ENCODE results near the gene SLC22A15. TPM values are rescaled to one million over a fixed set of nuclear protein-coding genes. Genes with fewer than 3 reads are reported as not detected.

SLC22A15 gene
- total RNA-seq, 2 experiments from 2014 or later, result 0.08 to 0.22 TPM

DNA sequence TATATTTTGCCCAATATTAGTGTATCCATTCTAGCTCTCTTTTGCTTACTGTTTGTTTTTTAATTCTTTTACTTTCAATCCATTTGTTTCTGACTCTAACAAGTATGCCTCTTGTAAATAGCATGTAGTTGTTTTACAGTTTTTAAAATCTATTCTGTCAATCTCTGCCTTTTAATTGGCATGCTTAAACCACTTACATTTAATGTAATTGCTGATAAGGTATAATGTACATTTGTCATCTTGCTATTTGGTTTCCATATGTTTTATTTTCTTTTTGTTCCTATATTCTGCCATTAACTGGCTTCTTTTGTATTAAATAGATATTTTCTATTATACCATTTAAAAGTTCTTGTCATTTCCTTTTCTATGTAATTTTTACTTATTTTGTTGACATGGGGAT, 118.7 kb downstream of the SLC22A15 start:
- TF ChIP-seq, protein P1, sequence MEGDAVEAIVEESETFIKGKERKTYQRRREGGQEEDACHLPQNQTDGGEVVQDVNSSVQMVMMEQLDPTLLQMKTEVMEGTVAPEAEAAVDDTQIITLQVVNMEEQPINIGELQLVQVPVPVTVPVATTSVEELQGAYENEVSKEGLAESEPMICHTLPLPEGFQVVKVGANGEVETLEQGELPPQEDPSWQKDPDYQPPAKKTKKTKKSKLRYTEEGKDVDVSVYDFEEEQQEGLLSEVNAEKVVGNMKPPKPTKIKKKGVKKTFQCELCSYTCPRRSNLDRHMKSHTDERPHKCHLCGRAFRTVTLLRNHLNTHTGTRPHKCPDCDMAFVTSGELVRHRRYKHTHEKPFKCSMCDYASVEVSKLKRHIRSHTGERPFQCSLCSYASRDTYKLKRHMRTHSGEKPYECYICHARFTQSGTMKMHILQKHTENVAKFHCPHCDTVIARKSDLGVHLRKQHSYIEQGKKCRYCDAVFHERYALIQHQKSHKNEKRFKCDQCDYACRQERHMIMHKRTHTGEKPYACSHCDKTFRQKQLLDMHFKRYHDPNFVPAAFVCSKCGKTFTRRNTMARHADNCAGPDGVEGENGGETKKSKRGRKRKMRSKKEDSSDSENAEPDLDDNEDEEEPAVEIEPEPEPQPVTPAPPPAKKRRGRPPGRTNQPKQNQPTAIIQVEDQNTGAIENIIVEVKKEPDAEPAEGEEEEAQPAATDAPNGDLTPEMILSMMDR (IDR thresholded peaks at IDR 0.05), result no peak
- ATAC-seq (ENCODE audit: poor library complexity) (no peak), DNase-seq (no peak)
- ChIA-PET CTCF (no interaction called here), POLR2A (no interaction called here)
- H3K27ac Mint-ChIP-seq, result no peak overlapping the region
- H3K27me3 Mint-ChIP-seq, result peaks cover 47% of the 10 kb centered on the region
- H3K36me3 Mint-ChIP-seq (ENCODE audit: low read depth), result peaks cover 9% of the 10 kb centered on the region
- H3K9me3 Mint-ChIP-seq, result peaks cover 12% of the 10 kb centered on the region
- Histone ChIP-seq H3K36me3 (ENCODE audit: insufficient read depth, low read length) (no peaks in the 10 kb centered on the region), H3K4me3 (ENCODE audit: low read length) (no peak overlapping the region), H3K27ac (ENCODE audit: low read depth in 1 of 2, low read length in 2 of 2) (no peak overlapping the region), H3K4me1 (ENCODE audit: insufficient read depth, low read length) (no peaks in the 10 kb centered on the region), H3K27me3 (ENCODE audit: control insufficient read depth in 1 of 2, insufficient read depth in 2 of 2, low read length in 2 of 2) (peaks cover 3 to 15% of the 10 kb centered on the region in 2 experiments), H3K9me3 (ENCODE audit: control insufficient read depth in 1 of 2, insufficient read depth in 1 of 2, low read length in 2 of 2) (peaks cover 9 to 32% of the 10 kb centered on the region in 2 experiments)
- intact Hi-C loops (cut with DNase I, micrococcal nuclease), result no loop called here
- no peaks in the 10 kb centered on the region for H3K4me1 Mint-ChIP-seq (ENCODE audit: low read depth)
- H3K4me3 Mint-ChIP-seq, result no peak overlapping the region

DNA sequence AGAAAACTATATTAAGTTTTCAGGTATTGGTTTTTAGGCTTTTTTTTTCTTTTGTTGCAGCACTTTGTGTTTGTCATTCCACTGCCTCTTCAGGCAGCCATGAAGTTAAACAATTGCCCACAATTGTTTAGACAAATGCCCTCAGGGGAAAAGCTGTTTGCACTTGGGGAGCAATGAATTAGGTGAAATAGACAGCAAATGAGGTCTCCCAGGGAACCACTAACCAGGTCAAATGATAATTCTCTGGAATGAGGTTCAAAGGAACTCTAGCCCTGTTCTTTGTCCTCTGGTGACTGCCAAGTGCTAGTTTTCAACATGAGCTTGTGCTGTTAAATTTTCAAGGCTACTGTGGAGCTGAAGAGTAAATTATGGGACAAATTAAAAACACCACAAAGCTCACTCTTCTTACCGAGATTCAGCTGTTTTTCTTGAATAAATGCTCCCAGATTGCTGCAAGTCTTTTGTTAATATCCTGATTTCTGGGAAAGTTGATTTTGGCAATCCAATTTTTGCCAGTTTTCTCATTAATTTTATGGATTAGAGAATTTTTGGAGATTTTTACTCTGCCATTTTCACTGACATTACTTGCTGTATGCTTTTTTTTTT, 119.8 kb downstream of the SLC22A15 start:
- no peak for ATAC-seq (ENCODE audit: poor library complexity)
- Mint-ChIP-seq H3K27me3 (peaks cover 44% of the 10 kb centered on the region), H3K27ac (no peak overlapping the region), H3K9me3 (peaks cover 4% of the 10 kb centered on the region), H3K4me1 (ENCODE audit: low read depth) (no peaks in the 10 kb centered on the region), H3K36me3 (ENCODE audit: low read depth) (peaks cover 4% of the 10 kb centered on the region), H3K4me3 (no peak overlapping the region)
- DNase-seq, result no peak
- intact Hi-C loops (cut with DNase I, micrococcal nuclease), result no loop called here
- Histone ChIP-seq H3K4me3 (ENCODE audit: low read length) (no peak overlapping the region), H3K27me3 (ENCODE audit: control insufficient read depth in 1 of 2, insufficient read depth in 2 of 2, low read length in 2 of 2) (peaks cover 3 to 15% of the 10 kb centered on the region in 2 experiments), H3K27ac (ENCODE audit: low read depth in 1 of 2, low read length in 2 of 2) (no peak overlapping the region), H3K4me1 (ENCODE audit: insufficient read depth, low read length) (no peaks in the 10 kb centered on the region), H3K9me3 (ENCODE audit: control insufficient read depth in 1 of 2, insufficient read depth in 1 of 2, low read length in 2 of 2) (peaks cover 9 to 22% of the 10 kb centered on the region in 2 experiments), H3K36me3 (ENCODE audit: insufficient read depth, low read length) (no peaks in the 10 kb centered on the region)
- ChIA-PET POLR2A (no interaction called here), CTCF (no interaction called here)
- TF ChIP-seq, protein P1 (IDR thresholded peaks at IDR 0.05), result no peak

DNA sequence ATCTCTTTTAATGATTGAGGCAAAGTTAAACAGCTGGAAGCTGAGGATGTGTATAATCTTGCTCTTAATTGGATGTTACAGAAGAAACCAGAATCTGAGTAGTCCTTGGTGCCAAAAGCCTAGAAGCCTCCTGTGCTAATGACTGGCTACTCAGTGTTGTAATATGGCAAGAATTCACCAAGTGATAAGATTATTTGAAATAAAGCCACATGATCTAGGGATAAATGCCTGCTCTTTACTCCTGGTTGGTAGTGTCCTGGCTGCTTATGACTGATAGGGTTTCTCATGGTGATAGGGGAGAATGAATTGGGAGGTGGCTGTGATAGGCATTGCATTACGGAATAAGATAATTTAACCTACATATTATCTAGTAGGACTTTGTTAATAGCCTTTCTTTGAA, 121.3 kb downstream of the SLC22A15 start:
- Mint-ChIP-seq H3K9me3 (peaks cover 4% of the 10 kb centered on the region), H3K27ac (no peak overlapping the region), H3K36me3 (ENCODE audit: low read depth) (peaks cover 4% of the 10 kb centered on the region), H3K4me1 (ENCODE audit: low read depth) (no peaks in the 10 kb centered on the region), H3K27me3 (peaks cover 38% of the 10 kb centered on the region), H3K4me3 (no peak overlapping the region)
- POLR2A ChIA-PET, result no interaction called here
- H3K36me3 ChIP-seq (ENCODE audit: insufficient read depth, low read length), result no peaks in the 10 kb centered on the region
- ATAC-seq (ENCODE audit: poor library complexity) (no peak), DNase-seq (no peak)
- H3K9me3 ChIP-seq (ENCODE audit: control insufficient read depth in 1 of 2, insufficient read depth in 1 of 2, low read length in 2 of 2), result peaks cover 0 to 11% of the 10 kb centered on the region in 2 experiments
- H3K27ac ChIP-seq (ENCODE audit: low read depth in 1 of 2, low read length in 2 of 2), result no peak overlapping the region
- H3K4me3 ChIP-seq (ENCODE audit: low read length), result no peak overlapping the region
- intact Hi-C loops (cut with DNase I, micrococcal nuclease), result no loop called here
- CTCF ChIA-PET, result interaction anchor here (1.4 kb wide), 1 partner anchor 10 kb away, joined by 4 read pairs; no protein-coding TSS in a partner anchor
- H3K4me1 ChIP-seq (ENCODE audit: insufficient read depth, low read length), result no peaks in the 10 kb centered on the region
- TF ChIP-seq, protein P1 (IDR thresholded peaks at IDR 0.05), result no peak
- peaks cover 3 to 11% of the 10 kb centered on the region in 2 experiments for H3K27me3 ChIP-seq (ENCODE audit: control insufficient read depth in 1 of 2, insufficient read depth in 2 of 2, low read length in 2 of 2)
